Neural cell (in vitro differentiated cells): Measurements from ENCODE around the gene NELL1. TPM values are rescaled to one million over a fixed set of nuclear protein-coding genes. Genes with fewer than 3 reads are reported as not detected.

Experiments
- H2AFZ ChIP-seq: fragments of 200-600, 300-800 bp; sonication (generic), shearing (Covaris generic); 2 replicates; pipeline ENCODE4 v1.6.0; 2014; ENCODE audit warnings: low read depth, mild to moderate bottlenecking, antibody characterized with exemption, low read length, moderate library complexity
- H3F3A ChIP-seq: fragments of 200-600 bp; shearing (Covaris generic); 2 replicates; pipeline ENCODE4 v1.6.1; 2016; ENCODE audit warnings: mild to moderate bottlenecking, moderate library complexity, mixed read lengths, antibody characterized with exemption, low read length; ENCODE audit not compliant: insufficient read depth, poor library complexity, severe bottlenecking
- H3K27ac ChIP-seq: fragments of 200-600, 300-800 bp; sonication (generic), shearing (Covaris generic); 2 replicates; pipeline ENCODE4 v1.5.1; 2014; ENCODE audit warnings: mild to moderate bottlenecking, low read length, moderate library complexity
- H3K27me3 ChIP-seq: fragments of 300-800, 200-600 bp; sonication (generic), shearing (Covaris generic); 2 replicates; pipeline ENCODE4 v1.6.0; 2014; ENCODE audit warnings: mild to moderate bottlenecking, low read depth, low read length, moderate library complexity; ENCODE audit not compliant: insufficient read depth
- H3K36me3 ChIP-seq: fragments of 300-800, 200-600 bp; sonication (generic), shearing (Covaris generic); 2 replicates; pipeline ENCODE4 v1.5.1; 2014; ENCODE audit warnings: mild to moderate bottlenecking, antibody characterized with exemption, low read length, moderate library complexity; ENCODE audit not compliant: insufficient read depth
- H3K4me2 ChIP-seq: fragments of 300-800, 200-600 bp; sonication (generic), shearing (Covaris generic); 2 replicates; pipeline ENCODE4 v1.6.0; 2014; ENCODE audit warnings: mild to moderate bottlenecking, low read length
- H3K4me3 ChIP-seq: fragments of 300-800, 200-600 bp; sonication (generic), shearing (Covaris generic); 2 replicates; pipeline ENCODE4 v1.5.1; 2014; ENCODE audit warnings: mild to moderate bottlenecking, low read length, moderate library complexity
- H3K79me2 ChIP-seq: fragments of 200-600 bp; shearing (Covaris generic); replicated peaks from 2 replicates; pipeline ENCODE4 v1.6.0; 2014; ENCODE audit warnings: mild to moderate bottlenecking, low read length, moderate library complexity; ENCODE audit not compliant: insufficient read depth
- H3K9ac ChIP-seq: fragments of 300-800, 200-600 bp; sonication (generic), shearing (Covaris generic); 2 replicates; pipeline ENCODE4 v1.6.1; 2016; ENCODE audit warnings: mild to moderate bottlenecking, low read length, mixed read lengths
- H3K9me2 ChIP-seq: fragments of 200-600 bp; shearing (Covaris generic); 2 replicates; pipeline ENCODE4 v1.6.1; 2016; ENCODE audit warnings: mild to moderate bottlenecking, low read length, mixed read lengths; ENCODE audit not compliant: insufficient read depth
- H3K9me3 ChIP-seq: fragments of 200-600, 300-800 bp; sonication (generic), shearing (Covaris generic); 2 replicates; pipeline ENCODE4 v1.6.1; 2016; ENCODE audit warnings: mild to moderate bottlenecking, mixed run types, low read length, moderate library complexity, mixed read lengths
- H4K20me1 ChIP-seq: fragments of 200-600 bp; shearing (Covaris generic); 2 replicates; pipeline ENCODE4 v1.6.1; 2016; ENCODE audit warnings: mild to moderate bottlenecking, mixed run types; ENCODE audit not compliant: insufficient read depth
- EP300 ChIP-seq: fragments of 450-650 bp; conservative IDR thresholded peaks from 2 replicates; pipeline ENCODE4 v1.6.1; 2014; ENCODE audit warnings: antibody characterized with exemption, mild to moderate bottlenecking, moderate library complexity; ENCODE audit not compliant: poor library complexity, severe bottlenecking
- EZH2 ChIP-seq: fragments of 200-600, 300-800 bp; shearing (Covaris generic), sonication (generic); IDR thresholded peaks from 2 replicates; pipeline ENCODE4 v1.6.1; 2014; ENCODE audit warnings: antibody characterized with exemption, low read length, borderline replicate concordance, mild to moderate bottlenecking; ENCODE audit not compliant: insufficient read depth, poor library complexity, severe bottlenecking
- MXI1 ChIP-seq: fragments of 450-650 bp; conservative IDR thresholded peaks from 2 replicates; pipeline ENCODE4 v1.6.1; 2014; ENCODE audit warnings: antibody characterized with exemption, mild to moderate bottlenecking; ENCODE audit not compliant: poor library complexity, severe bottlenecking
- POLR2AphosphoS5 ChIP-seq: IDR thresholded peaks from 2 replicates; pipeline ENCODE4 v1.6.1; 2012
- RAD21 ChIP-seq: fragments of 450-650 bp; conservative IDR thresholded peaks from 2 replicates; pipeline ENCODE4 v1.6.1; 2014; ENCODE audit warnings: antibody characterized with exemption, mild to moderate bottlenecking, moderate library complexity
- SMC3 ChIP-seq: fragments of 450-650 bp; conservative IDR thresholded peaks from 2 replicates; pipeline ENCODE4 v1.6.1; 2014; ENCODE audit warnings: antibody characterized with exemption, mild to moderate bottlenecking, moderate library complexity; ENCODE audit not compliant: poor library complexity
- TAF1 ChIP-seq: IDR thresholded peaks from 2 replicates; pipeline ENCODE4 v1.6.1; 2012; ENCODE audit warnings: low read depth
- polyA plus RNA-seq: library from polyadenylated mRNA; depleted of rRNA; stranded (reverse); fragments of >200 nt; gene quantifications from 2 replicates; pipeline ENCODE4 v1.2.3, GENCODE V29; 2014
- TF ChIP-seq, protein P1 (sequence below): fragments of 450-650 bp; IDR thresholded peaks from 2 replicates; pipeline ENCODE4 v1.5.1; 2014; ENCODE audit warnings: antibody characterized with exemption, mild to moderate bottlenecking, moderate library complexity; ENCODE audit not compliant: poor library complexity, severe bottlenecking
- TF ChIP-seq, protein P2 (sequence below): IDR thresholded peaks from 2 replicates; pipeline ENCODE4 v1.6.1; 2012; ENCODE audit warnings: borderline replicate concordance

Gene NELL1
- polyA plus RNA-seq, 1 donor from 2014 or later: 70.4 TPM

DNA sequence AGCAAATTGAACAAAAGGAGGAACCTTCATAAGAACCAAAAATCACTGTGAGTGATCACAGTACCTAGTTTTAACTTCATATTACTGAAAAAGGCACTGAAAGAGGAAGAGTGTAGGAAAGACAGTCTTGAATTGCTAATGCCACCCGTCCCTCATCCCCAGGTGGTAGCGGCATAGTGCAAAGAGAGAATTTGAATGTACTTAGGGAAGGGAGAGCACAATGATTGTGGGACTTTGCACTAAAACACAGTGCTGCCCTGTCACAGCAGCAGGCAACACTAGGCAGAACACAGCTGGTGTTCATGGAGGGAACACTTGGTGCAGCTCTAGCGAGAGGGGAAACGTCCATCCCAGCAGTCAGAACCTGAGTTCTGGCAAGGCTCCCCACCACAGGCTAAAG lies 807.2 kb downstream of the NELL1 start:
- Histone ChIP-seq H3K9me2 (no peaks in the 10 kb centered on the region), H4K20me1 (no peaks in the 10 kb centered on the region), H3K27me3 (no peaks in the 10 kb centered on the region), H3K9ac (no peak overlapping the region), H3F3A (peaks cover 4% of the 10 kb centered on the region), H3K9me3 (no peaks in the 10 kb centered on the region), H3K4me3 (no peak overlapping the region), H3K79me2 (no peaks in the 10 kb centered on the region), H3K36me3 (no peaks in the 10 kb centered on the region), H2AFZ (no peak overlapping the region), H3K27ac (no peak overlapping the region), H3K4me2 (no peak overlapping the region)
- TF ChIP-seq POLR2AphosphoS5 (no peak), RAD21 (no peak), SMC3 (no peak)
- TF ChIP-seq, protein P1, sequence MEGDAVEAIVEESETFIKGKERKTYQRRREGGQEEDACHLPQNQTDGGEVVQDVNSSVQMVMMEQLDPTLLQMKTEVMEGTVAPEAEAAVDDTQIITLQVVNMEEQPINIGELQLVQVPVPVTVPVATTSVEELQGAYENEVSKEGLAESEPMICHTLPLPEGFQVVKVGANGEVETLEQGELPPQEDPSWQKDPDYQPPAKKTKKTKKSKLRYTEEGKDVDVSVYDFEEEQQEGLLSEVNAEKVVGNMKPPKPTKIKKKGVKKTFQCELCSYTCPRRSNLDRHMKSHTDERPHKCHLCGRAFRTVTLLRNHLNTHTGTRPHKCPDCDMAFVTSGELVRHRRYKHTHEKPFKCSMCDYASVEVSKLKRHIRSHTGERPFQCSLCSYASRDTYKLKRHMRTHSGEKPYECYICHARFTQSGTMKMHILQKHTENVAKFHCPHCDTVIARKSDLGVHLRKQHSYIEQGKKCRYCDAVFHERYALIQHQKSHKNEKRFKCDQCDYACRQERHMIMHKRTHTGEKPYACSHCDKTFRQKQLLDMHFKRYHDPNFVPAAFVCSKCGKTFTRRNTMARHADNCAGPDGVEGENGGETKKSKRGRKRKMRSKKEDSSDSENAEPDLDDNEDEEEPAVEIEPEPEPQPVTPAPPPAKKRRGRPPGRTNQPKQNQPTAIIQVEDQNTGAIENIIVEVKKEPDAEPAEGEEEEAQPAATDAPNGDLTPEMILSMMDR: no peak

DNA sequence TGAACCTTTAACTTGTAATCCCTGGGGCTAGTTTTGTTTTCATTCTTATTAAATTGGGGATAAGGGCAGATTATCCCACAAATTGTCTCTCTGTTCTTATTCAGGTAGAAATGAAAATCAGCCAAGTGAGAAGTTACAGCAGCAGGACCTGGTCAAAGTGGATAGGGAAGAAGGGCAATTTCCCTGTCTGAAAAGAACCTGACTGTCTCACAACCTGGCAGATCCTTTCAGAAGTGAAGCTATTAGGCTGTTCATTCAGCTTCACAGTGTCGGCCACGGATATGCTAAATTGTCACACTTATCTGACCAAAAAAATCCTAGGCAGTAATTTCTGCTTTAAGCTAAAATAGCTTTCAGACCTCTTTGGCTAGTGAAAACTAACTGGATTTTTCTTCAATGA lies 810.9 kb downstream of the NELL1 start:
- Histone ChIP-seq H3K9ac (no peak overlapping the region), H3K4me3 (no peak overlapping the region), H3K4me2 (no peak overlapping the region), H3K9me3 (no peaks in the 10 kb centered on the region), H3K27me3 (no peaks in the 10 kb centered on the region), H3K27ac (peak overlapping the region; percentile 25), H3K79me2 (no peaks in the 10 kb centered on the region), H4K20me1 (no peaks in the 10 kb centered on the region), H3K36me3 (no peaks in the 10 kb centered on the region), H3F3A (peaks cover 4% of the 10 kb centered on the region), H3K9me2 (no peaks in the 10 kb centered on the region), H2AFZ (no peak overlapping the region)
- TF ChIP-seq TAF1: no peak
- TF ChIP-seq POLR2AphosphoS5: peak; percentile 22
- TF ChIP-seq EZH2: no peak
- peak; percentile 82 for TF ChIP-seq EP300
- TF ChIP-seq MXI1: no peak
- TF ChIP-seq, protein P2, sequence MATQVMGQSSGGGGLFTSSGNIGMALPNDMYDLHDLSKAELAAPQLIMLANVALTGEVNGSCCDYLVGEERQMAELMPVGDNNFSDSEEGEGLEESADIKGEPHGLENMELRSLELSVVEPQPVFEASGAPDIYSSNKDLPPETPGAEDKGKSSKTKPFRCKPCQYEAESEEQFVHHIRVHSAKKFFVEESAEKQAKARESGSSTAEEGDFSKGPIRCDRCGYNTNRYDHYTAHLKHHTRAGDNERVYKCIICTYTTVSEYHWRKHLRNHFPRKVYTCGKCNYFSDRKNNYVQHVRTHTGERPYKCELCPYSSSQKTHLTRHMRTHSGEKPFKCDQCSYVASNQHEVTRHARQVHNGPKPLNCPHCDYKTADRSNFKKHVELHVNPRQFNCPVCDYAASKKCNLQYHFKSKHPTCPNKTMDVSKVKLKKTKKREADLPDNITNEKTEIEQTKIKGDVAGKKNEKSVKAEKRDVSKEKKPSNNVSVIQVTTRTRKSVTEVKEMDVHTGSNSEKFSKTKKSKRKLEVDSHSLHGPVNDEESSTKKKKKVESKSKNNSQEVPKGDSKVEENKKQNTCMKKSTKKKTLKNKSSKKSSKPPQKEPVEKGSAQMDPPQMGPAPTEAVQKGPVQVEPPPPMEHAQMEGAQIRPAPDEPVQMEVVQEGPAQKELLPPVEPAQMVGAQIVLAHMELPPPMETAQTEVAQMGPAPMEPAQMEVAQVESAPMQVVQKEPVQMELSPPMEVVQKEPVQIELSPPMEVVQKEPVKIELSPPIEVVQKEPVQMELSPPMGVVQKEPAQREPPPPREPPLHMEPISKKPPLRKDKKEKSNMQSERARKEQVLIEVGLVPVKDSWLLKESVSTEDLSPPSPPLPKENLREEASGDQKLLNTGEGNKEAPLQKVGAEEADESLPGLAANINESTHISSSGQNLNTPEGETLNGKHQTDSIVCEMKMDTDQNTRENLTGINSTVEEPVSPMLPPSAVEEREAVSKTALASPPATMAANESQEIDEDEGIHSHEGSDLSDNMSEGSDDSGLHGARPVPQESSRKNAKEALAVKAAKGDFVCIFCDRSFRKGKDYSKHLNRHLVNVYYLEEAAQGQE: peak; percentile 42
- TF ChIP-seq, protein P1: no peak
- TF ChIP-seq SMC3: no peak
- TF ChIP-seq RAD21: no peak
